Activated T-helper 17 cell treated with anti-CD3 and anti-CD28 coated beads, Interleukin-2, amount 50 U/mL, for 72 hours (primary cell): ENCODE measurements around the gene NEK7. TPM values are rescaled to one million over a fixed set of nuclear protein-coding genes. Genes with fewer than 3 reads are reported as not detected.
"Not testable (repeated sequence)": the region's sequence is repeated elsewhere in the genome, so short reads cannot be mapped to it uniquely, and the experiment has no call there.

ENCODE experiments used
- ATAC-seq: fragments of 150-1000 bp; cut with Tn5 transposase; replicated peaks from 2 replicates; pipeline ENCODE4 v1.10.0; 2021; ENCODE audit warnings: mild to moderate bottlenecking, moderate library complexity
- H3K27ac Mint-ChIP-seq: one replicate; pipeline ENCODE4 v1.8.0; 2022; ENCODE audit warnings: mixed read lengths
- H3K27me3 Mint-ChIP-seq: one replicate; pipeline ENCODE4 v1.8.0; 2022; ENCODE audit warnings: mixed read lengths
- H3K36me3 Mint-ChIP-seq: one replicate; pipeline ENCODE4 v1.8.0; 2022; ENCODE audit warnings: low read depth, mild to moderate bottlenecking, mixed read lengths
- H3K4me1 Mint-ChIP-seq: one replicate; pipeline ENCODE4 v1.8.0; 2022; ENCODE audit warnings: mixed read lengths
- H3K4me3 Mint-ChIP-seq: one replicate; pipeline ENCODE4 v1.8.0; 2022; ENCODE audit warnings: mild to moderate bottlenecking, mixed read lengths
- H3K9me3 Mint-ChIP-seq: one replicate; pipeline ENCODE4 v1.8.0; 2022; ENCODE audit warnings: mixed read lengths
- total RNA-seq, 2 donors: library from RNA; stranded (reverse); gene quantifications; one replicate each; pipeline ENCODE4 v1.2.3, GENCODE V29; 2022

The NEK7 gene
- total RNA-seq, 2 donors from 2014 or later = 64.3 to 76.9 TPM

GRCh38 chr1:198125995-198126735 is 30.6 kb upstream of the NEK7 start:
- Mint-ChIP-seq H3K4me1 (no peaks in the 10 kb centered on the region), H3K27me3 (no peaks in the 10 kb centered on the region), H3K9me3 (no peaks in the 10 kb centered on the region), H3K27ac (no peak overlapping the region), H3K4me3 (no peak overlapping the region), H3K36me3 (no peaks in the 10 kb centered on the region)
- no peak for ATAC-seq

- Mint-ChIP-seq H3K36me3 (no peaks in the 10 kb centered on the region), H3K4me1 (no peaks in the 10 kb centered on the region), H3K27me3 (no peaks in the 10 kb centered on the region), H3K27ac (no peak overlapping the region), H3K9me3 (no peaks in the 10 kb centered on the region), H3K4me3 (no peak overlapping the region)
- ATAC-seq = peak; percentile 65
Measured at GRCh38 chr1:198128533-198128932, 28.3 kb upstream of the NEK7 start.

- ATAC-seq, H3K4me3 Mint-ChIP-seq, H3K27ac Mint-ChIP-seq, H3K36me3 Mint-ChIP-seq, H3K4me1 Mint-ChIP-seq, H3K9me3 Mint-ChIP-seq, H3K27me3 Mint-ChIP-seq: not testable (repeated sequence)
Measured at GRCh38 chr1:198130053-198130452, 26.7 kb upstream of the NEK7 start.

- H3K9me3 Mint-ChIP-seq = peaks cover 8% of the 10 kb centered on the region
- no peak overlapping the region for H3K4me3 Mint-ChIP-seq
- ATAC-seq = peak; percentile 61
- no peaks in the 10 kb centered on the region for H3K4me1 Mint-ChIP-seq
- no peak overlapping the region for H3K27ac Mint-ChIP-seq
- H3K36me3 Mint-ChIP-seq = no peaks in the 10 kb centered on the region
- no peaks in the 10 kb centered on the region for H3K27me3 Mint-ChIP-seq
Measured at GRCh38 chr1:198132060-198132781, 24.6 kb upstream of the NEK7 start.

- peak; percentile 73 for ATAC-seq
- Mint-ChIP-seq H3K9me3 (peaks cover 13% of the 10 kb centered on the region), H3K4me3 (no peak overlapping the region), H3K27ac (no peak overlapping the region), H3K27me3 (no peaks in the 10 kb centered on the region), H3K4me1 (no peaks in the 10 kb centered on the region), H3K36me3 (no peaks in the 10 kb centered on the region)
Measured at GRCh38 chr1:198134252-198134651, 22.5 kb upstream of the NEK7 start.

GRCh38 chr1:198135366-198135765 is 21.4 kb upstream of the NEK7 start:
- peaks cover 13% of the 10 kb centered on the region for H3K9me3 Mint-ChIP-seq
- no peaks in the 10 kb centered on the region for H3K36me3 Mint-ChIP-seq
- no peaks in the 10 kb centered on the region for H3K27me3 Mint-ChIP-seq
- no peak for ATAC-seq
- H3K27ac Mint-ChIP-seq = no peak overlapping the region
- H3K4me3 Mint-ChIP-seq = no peak overlapping the region
- no peaks in the 10 kb centered on the region for H3K4me1 Mint-ChIP-seq

- H3K27ac Mint-ChIP-seq = no peak overlapping the region
- peaks cover 6% of the 10 kb centered on the region for H3K4me1 Mint-ChIP-seq
- peak; percentile 88 for ATAC-seq
- H3K27me3 Mint-ChIP-seq = no peaks in the 10 kb centered on the region
- no peaks in the 10 kb centered on the region for H3K36me3 Mint-ChIP-seq
- H3K9me3 Mint-ChIP-seq = peaks cover 5% of the 10 kb centered on the region
- H3K4me3 Mint-ChIP-seq = no peak overlapping the region
Measured at GRCh38 chr1:198141668-198142351, 15.0 kb upstream of the NEK7 start.

- no peaks in the 10 kb centered on the region for H3K27me3 Mint-ChIP-seq
- ATAC-seq = peak; percentile 72
- H3K27ac Mint-ChIP-seq = no peak overlapping the region
- H3K4me1 Mint-ChIP-seq = peaks cover 6% of the 10 kb centered on the region
- peak overlapping the region; percentile 8 for H3K4me3 Mint-ChIP-seq
- H3K9me3 Mint-ChIP-seq = no peaks in the 10 kb centered on the region
- no peaks in the 10 kb centered on the region for H3K36me3 Mint-ChIP-seq
Measured at GRCh38 chr1:198143797-198144196, 13.0 kb upstream of the NEK7 start.

- Mint-ChIP-seq H3K4me1 (peaks cover 6% of the 10 kb centered on the region), H3K4me3 (no peak overlapping the region), H3K36me3 (no peaks in the 10 kb centered on the region), H3K27me3 (no peaks in the 10 kb centered on the region), H3K27ac (no peak overlapping the region), H3K9me3 (no peaks in the 10 kb centered on the region)
- ATAC-seq = no peak
Measured at GRCh38 chr1:198147216-198147615, 9.6 kb upstream of the NEK7 start.

- no peaks in the 10 kb centered on the region for H3K4me1 Mint-ChIP-seq
- no peak for ATAC-seq
- no peaks in the 10 kb centered on the region for H3K27me3 Mint-ChIP-seq
- no peaks in the 10 kb centered on the region for H3K36me3 Mint-ChIP-seq
- H3K9me3 Mint-ChIP-seq = no peaks in the 10 kb centered on the region
- H3K4me3 Mint-ChIP-seq = no peak overlapping the region
- H3K27ac Mint-ChIP-seq = no peak overlapping the region
Measured at GRCh38 chr1:198150369-198150768, 6.4 kb upstream of the NEK7 start.

- ATAC-seq = no peak
- Mint-ChIP-seq H3K27ac (no peak overlapping the region), H3K4me3 (no peak overlapping the region), H3K9me3 (no peaks in the 10 kb centered on the region), H3K4me1 (peaks cover 5% of the 10 kb centered on the region), H3K27me3 (no peaks in the 10 kb centered on the region), H3K36me3 (no peaks in the 10 kb centered on the region)
Measured at GRCh38 chr1:198151688-198152087, 5.1 kb upstream of the NEK7 start.

- Mint-ChIP-seq H3K27ac (no peak overlapping the region), H3K9me3 (no peaks in the 10 kb centered on the region), H3K4me1 (peaks cover 5% of the 10 kb centered on the region), H3K36me3 (peaks cover 6% of the 10 kb centered on the region), H3K4me3 (no peak overlapping the region), H3K27me3 (no peaks in the 10 kb centered on the region)
- no peak for ATAC-seq
Measured at GRCh38 chr1:198153103-198153502, 3.7 kb upstream of the NEK7 start.

GRCh38 chr1:198153804-198154203 is 3.0 kb upstream of the NEK7 start:
- Mint-ChIP-seq H3K27ac (no peak overlapping the region), H3K4me3 (no peak overlapping the region), H3K4me1 (peaks cover 5% of the 10 kb centered on the region), H3K27me3 (no peaks in the 10 kb centered on the region), H3K36me3 (peaks cover 13% of the 10 kb centered on the region), H3K9me3 (no peaks in the 10 kb centered on the region)
- ATAC-seq = no peak

GRCh38 chr1:198155253-198155652 is 1.5 kb upstream of the NEK7 start:
- no peak for ATAC-seq
- no peak overlapping the region for H3K27ac Mint-ChIP-seq
- H3K27me3 Mint-ChIP-seq = no peaks in the 10 kb centered on the region
- H3K36me3 Mint-ChIP-seq = peaks cover 16% of the 10 kb centered on the region
- no peak overlapping the region for H3K4me3 Mint-ChIP-seq
- peaks cover 7% of the 10 kb centered on the region for H3K4me1 Mint-ChIP-seq
- no peaks in the 10 kb centered on the region for H3K9me3 Mint-ChIP-seq
